Bronchial epithelial cell (primary cell): ENCODE data around the gene OS9. TPM values are rescaled to one million over a fixed set of nuclear protein-coding genes. Genes with fewer than 3 reads are reported as not detected.
"Not testable (repeated sequence)": the region's sequence is repeated elsewhere in the genome, so short reads cannot be mapped to it uniquely, and the experiment has no call there.

Source experiments
- DNase-seq: peaks from one replicate; pipeline ENCODE4 v3.0.0-alpha.2; 2010; ENCODE audit warnings: low read depth
- FAIRE-seq: peaks from 2 replicates; lab custom pipeline; 2011; peaks lifted over from hg19 to GRCh38; lab: Jason Lieb, UNC
- H3K27me3 ChIP-seq: 2 replicates; pipeline ENCODE4 v1.5.1; 2011; ENCODE audit warnings: low read length; ENCODE audit not compliant: control insufficient read depth, insufficient read depth
- H3K36me3 ChIP-seq: 2 replicates; pipeline ENCODE4 v1.5.1; 2011; ENCODE audit warnings: low read length; ENCODE audit not compliant: control insufficient read depth, insufficient read depth
- H3K4me3 ChIP-seq: 2 replicates; pipeline ENCODE4 v1.5.1; 2011; ENCODE audit warnings: mild to moderate bottlenecking, low read depth, low read length, control low read depth
- total RNA-seq: library from RNA; depleted of rRNA; stranded (reverse); fragments of >200 nt; gene quantifications from 2 replicates; pipeline ENCODE4 v1.2.1, GENCODE V29; 2014
- TF ChIP-seq, protein P1 (sequence below): IDR thresholded peaks from 2 replicates; pipeline ENCODE4 v1.5.1; 2011; ENCODE audit warnings: mild to moderate bottlenecking, moderate library complexity, low read length, control low read depth, inconsistent platforms; ENCODE audit not compliant: insufficient read depth, severe bottlenecking

Gene OS9
- total RNA-seq, 1 donor from 2014 or later: 405 TPM

DNA sequence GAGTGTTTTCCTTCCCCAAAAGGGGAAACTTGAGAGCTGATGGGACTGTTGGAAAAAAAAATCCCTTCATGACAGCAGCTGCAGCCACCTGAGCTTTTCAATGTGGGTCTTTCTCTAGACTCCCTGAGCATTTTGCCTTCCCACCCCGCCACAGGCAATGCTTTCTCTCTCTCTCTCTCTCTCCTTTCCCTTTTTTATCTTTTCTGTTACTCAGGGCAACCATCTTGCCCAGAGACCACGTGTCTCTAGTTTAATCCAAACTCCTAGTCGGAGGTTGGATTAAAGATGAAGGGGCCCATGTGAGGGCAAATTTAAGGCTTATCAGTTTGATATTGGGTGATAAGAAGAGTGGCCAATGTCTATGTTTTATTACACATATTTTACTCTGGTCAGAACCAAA, 35.0 kb upstream of the OS9 start:
- FAIRE-seq (no peak), DNase-seq (no peak)
- H3K4me3 ChIP-seq: no peak overlapping the region
- no peaks in the 10 kb centered on the region for H3K36me3 ChIP-seq
- no peaks in the 10 kb centered on the region for H3K27me3 ChIP-seq
- TF ChIP-seq, protein P1, sequence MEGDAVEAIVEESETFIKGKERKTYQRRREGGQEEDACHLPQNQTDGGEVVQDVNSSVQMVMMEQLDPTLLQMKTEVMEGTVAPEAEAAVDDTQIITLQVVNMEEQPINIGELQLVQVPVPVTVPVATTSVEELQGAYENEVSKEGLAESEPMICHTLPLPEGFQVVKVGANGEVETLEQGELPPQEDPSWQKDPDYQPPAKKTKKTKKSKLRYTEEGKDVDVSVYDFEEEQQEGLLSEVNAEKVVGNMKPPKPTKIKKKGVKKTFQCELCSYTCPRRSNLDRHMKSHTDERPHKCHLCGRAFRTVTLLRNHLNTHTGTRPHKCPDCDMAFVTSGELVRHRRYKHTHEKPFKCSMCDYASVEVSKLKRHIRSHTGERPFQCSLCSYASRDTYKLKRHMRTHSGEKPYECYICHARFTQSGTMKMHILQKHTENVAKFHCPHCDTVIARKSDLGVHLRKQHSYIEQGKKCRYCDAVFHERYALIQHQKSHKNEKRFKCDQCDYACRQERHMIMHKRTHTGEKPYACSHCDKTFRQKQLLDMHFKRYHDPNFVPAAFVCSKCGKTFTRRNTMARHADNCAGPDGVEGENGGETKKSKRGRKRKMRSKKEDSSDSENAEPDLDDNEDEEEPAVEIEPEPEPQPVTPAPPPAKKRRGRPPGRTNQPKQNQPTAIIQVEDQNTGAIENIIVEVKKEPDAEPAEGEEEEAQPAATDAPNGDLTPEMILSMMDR: no peak

DNA sequence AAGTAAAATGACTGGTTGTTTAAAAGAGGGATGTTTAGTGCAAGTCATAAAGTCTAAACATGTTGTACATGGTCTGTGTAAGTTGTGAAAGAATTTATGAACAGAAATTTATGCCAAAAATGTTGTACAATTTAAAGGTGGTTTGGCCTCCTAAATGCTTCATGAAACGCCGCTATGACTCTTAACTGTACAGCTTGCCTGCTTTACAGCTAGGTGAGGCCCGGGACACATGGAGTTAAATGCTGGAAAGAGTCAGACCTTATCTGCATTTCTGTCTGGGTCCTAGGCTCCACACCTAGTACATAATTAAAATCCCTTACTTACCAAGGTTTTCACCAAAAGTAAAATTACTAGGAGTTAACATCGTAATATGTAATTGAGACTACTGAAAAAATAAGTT, 32.6 kb upstream of the OS9 start:
- TF ChIP-seq, protein P1: no peak
- FAIRE-seq: no peak
- no peak for DNase-seq
- Histone ChIP-seq H3K27me3 (no peaks in the 10 kb centered on the region), H3K36me3 (no peaks in the 10 kb centered on the region), H3K4me3 (no peak overlapping the region)

DNA sequence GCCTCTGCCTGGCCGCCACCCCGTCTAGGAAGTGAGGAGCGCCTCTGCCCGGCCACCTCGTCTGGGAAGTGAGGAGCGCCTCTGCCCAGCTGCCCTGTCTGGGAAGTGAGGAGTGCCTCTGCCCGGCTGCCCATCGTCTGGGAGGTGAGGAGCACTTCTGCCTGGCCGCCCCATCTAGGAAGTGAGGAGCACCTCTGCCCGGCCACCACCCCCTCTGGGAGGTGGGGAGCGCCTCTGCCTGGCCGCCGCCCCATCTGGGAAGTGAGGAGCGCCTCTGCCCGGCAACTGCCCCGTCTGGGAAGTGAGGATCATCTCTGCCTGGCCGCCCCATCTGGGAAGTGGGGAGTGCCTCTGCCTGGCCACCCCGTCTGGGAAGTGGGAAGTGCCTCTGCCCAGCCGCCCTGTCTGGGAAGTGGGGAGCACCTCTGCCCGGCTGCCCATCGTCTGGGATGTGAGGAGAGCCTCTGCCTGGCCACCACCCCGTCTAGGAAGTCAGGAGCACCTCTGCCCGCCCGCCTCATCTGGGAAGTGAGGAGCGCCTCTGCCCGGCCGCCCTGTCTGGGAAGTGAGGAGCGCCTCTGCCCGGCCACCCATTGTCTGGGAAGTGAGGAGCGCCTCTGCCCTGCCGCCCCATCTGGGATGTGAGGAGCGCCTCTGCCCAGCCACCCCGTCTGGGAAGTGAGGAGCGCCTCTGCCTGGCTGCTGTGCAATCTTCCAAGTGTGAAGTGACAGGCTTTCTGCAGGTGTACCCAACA, 28.7 kb upstream of the OS9 start:
- not testable (repeated sequence) for H3K27me3 ChIP-seq, DNase-seq, H3K4me3 ChIP-seq, FAIRE-seq, H3K36me3 ChIP-seq

DNA sequence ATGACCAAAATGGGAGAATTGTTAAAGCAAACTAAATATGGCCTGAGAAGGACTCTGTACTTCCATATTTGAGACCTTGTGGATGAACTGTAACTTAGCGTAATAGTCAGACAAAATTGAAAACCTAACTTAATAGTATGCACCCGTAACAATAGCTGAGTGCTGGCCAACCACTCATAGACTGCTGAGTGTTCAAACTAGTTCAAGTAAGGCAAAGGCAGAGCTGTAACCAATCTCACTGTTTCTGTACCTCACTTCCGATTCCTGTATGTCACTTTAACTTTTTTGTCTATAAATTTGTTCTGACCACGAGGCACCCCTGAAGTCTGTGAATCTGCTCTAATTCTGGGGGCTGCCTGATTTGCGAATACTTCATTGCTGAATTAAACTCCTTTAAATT, 27.0 kb upstream of the OS9 start:
- TF ChIP-seq, protein P1: no peak
- no peak overlapping the region for H3K4me3 ChIP-seq
- no peaks in the 10 kb centered on the region for H3K27me3 ChIP-seq
- FAIRE-seq: no peak
- H3K36me3 ChIP-seq: no peaks in the 10 kb centered on the region
- DNase-seq: no peak

DNA sequence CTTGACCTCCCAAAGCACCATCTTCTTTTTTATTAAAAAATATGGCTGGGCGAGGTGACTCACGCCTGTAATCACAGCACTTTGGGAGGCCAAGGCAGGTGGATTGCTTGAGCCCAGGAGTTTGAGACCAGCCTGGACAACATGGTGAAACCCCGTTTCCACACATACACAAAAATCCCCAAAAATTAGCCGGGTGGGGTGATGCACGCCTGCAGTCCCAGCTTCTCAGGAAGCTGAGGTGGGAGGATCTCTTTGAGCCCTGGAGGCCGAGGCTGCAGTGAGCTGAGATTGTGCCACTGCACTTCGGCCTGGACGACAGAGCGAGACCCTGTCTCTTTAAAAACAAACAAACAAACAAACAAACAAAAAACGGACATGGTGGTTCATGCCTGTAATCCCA, 24.2 kb upstream of the OS9 start:
- H3K4me3 ChIP-seq, DNase-seq, H3K27me3 ChIP-seq, FAIRE-seq, H3K36me3 ChIP-seq: not testable (repeated sequence)

DNA sequence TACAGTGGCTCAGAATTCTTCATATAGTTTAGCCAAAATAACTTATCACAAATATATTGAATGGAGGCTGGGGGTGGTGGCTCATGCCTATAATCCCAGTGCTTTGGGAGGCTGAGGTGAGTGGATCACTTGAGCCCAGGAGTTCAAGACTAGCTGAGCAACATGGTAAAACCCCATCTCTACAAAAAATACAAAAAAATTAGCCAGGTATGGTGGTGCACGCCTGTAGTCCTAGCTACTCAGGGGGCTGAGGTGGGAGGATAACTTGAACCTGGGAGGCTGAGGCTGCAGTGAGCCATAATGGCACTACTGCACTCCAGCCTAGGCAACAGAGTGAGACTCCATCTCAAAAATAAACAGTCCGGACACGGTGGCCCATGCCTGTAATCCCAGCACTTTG, 22.1 kb upstream of the OS9 start:
- not testable (repeated sequence) for H3K36me3 ChIP-seq, H3K27me3 ChIP-seq, DNase-seq, FAIRE-seq, H3K4me3 ChIP-seq

DNA sequence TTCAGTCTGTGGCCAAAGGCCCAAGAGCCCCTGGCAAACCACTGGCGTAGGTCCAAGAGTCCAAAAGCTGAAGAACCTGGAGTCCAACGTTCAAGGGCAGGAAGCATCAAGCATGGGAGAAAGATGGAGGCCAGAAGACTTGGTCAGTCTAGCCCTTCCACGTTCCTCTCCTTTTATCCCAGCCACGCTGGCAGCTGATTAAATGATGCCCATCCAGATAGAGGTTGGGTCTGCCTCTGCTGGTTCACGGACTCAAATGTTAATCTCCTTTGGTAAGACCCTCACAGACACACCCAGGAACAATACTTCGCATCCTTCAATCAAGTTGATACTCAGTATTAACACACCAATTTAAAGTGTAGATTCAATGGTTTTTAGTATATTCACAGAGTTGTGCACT, 21.1 kb upstream of the OS9 start:
- FAIRE-seq: no peak
- Histone ChIP-seq H3K4me3 (no peak overlapping the region), H3K27me3 (no peaks in the 10 kb centered on the region), H3K36me3 (no peaks in the 10 kb centered on the region)
- TF ChIP-seq, protein P1: no peak
- DNase-seq: no peak
